GM19035 (cell line): Measurements from ENCODE around the gene PWWP2B.
"Not testable (repeated sequence)": the region's sequence is repeated elsewhere in the genome, so short reads cannot be mapped to it uniquely, and the experiment has no call there.

Experiments
- ATAC-seq: cut with Tn5 transposase; IDR thresholded peaks from one replicate; pipeline ENCODE4 v1.9.1; 2021; ENCODE audit not compliant: unreplicated experiment

PWWP2B gene

DNA sequence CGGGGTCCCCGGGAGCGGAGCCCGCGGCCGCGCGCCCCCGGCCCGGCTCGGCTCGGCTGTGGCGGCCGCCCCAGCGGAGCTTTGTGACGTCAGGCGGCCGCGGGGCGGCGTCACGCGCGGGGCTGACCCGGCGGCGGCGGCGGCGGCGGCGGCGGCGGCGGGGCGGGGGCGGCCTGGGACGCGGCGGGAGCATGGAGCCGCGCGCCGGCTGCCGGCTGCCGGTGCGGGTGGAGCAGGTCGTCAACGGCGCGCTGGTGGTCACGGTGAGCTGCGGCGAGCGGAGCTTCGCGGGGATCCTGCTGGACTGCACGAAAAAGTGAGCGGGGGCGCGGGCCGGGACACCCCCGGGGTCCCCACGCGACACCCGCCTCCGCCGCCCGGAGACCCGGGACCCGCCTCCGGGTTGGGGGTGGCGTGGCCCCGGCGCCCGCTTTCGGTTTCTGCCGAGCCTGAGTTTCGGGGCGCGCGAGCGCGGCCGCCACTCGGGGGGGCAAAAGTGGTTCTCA, at the start of gene PWWP2B:
TSS of gene PWWP2B (plus strand) at position 165 of the 506 bp plus-strand sequence. CDS start at position 192, 27 bp downstream.
- peak; percentile 48 for ATAC-seq

DNA sequence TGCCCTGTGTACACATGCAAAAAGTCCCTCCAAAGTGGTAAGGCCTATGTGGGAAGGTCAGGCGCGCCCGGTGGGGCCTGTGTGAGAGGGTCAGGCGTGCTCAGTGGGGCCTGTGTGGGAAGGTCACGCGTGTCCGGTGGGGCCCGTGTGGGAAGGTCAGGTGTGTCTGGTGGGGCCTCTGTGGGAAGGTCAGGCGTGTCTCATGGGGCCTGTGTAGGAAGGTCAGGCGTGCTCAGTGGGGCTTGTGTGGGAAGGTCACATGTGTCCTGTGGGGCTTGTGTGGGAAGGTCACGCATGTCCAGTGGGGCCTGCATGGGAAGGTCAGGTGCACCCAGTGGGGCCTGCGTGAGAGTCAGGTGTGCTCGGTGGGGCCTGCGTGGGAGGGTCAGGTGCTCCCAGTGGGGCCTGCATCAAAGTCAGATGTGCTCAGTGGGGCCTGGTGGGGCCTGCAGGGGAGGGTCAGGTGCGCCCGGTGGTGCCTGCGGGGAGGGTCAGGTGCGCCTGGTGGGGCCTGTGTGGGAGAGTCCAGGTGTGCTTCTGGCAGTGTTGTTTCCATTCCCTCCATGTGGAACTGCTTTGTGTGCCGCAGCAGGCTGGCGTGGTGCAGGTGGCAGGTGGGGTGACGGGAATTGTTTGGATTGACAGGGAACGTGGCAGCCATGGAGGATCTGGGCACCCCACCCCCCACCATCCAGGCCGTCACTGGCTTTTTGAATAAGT, 49.6 kb upstream of the PWWP2B start:
- ATAC-seq: no peak

DNA sequence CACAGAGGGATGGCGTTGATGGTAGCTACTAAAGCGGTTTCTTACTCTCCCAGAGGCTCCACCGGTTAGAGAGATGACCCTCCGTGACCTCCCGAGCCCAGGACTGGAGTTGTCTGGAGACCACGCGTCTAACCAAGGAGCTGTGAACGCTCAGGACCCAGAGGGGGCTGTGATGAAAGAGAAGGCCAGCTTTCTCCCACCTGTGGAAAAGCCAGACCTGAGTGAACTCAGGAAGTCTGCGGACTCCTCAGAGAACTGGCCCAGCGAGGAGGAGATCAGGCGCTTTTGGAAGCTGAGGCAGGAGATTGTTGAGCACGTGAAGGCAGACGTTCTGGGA, 49.1 kb upstream of the PWWP2B start:
- ATAC-seq: no peak

DNA sequence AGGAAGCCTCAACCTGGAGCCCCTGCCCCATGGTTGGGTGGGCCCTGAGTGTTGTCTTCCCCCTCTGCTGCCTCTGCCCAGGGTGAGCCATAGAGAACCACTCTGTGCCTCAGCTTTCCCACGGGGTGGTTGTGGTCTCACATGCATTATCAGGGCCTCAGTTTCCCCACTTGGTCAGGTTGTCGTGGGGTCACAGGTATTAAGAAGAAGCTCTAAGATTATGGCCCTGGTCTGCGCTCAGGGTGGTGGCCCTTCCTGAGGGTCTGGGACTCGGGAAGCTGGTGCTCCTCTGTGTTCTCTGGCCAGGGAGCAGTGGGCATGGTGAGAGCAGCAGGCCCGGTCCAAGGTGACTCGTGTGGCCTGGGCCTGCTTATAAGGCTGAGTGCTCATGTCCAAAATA, 47.2 kb upstream of the PWWP2B start:
- no peak for ATAC-seq

DNA sequence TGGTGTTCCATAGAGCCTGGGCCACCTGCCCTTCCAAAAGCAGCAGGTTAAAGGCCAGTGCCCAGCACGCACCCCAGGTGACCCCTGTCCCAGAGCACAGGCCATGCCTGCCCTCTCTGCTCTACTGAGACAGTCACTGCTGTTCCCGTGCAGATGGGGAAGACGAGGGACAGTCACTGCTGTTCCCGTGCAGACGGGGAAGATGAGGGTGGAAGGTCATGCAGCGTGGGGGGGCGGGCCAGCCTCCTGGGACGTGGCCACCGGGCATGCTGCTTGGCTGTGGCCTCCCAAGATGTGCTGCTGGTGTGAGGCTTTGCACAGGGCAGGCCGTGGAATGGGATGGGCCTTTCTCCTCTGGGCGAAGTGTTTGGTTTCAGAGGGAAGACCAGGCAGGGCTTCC, 46.6 kb upstream of the PWWP2B start:
- ATAC-seq: no peak

DNA sequence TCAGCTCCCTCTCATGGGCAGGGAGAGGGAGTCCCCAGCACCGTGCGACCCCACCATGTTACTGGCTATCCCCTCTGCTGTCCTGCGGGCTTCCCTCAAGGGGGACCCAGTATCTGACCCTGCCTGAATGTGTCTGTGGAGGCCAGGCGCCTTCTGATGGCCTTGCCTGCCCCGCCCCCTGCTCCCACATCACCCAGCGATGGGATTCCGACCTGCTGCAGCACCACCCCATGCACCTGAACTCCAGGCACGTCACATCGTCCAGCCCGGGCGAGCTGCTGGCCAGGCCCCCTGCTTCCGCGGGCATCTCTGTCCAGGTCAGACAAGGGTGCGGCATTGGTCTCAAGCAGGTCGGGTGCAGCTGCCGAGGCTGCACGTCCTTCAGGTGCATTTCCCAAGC, 46.1 kb upstream of the PWWP2B start:
- ATAC-seq: no peak

DNA sequence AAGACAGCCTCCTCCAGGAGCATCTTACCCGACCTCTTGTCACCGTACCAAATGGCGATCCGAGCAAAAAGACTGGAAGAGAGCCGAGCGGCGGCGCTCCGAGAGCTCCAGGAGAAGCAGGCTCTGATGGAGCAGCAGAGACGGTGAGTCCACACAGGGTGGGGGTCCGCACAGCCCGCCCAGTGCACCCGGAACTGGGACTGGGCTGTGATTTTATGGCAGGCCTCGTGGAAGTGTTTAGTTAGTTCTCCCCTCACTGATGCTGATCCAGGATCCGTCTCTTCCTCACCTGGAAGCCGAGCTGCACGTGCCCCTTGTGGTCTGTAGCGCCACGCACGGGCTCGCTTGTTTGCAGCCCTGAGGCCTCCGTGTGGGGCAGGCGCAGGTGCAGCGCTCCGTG, 45.4 kb upstream of the PWWP2B start:
- no peak for ATAC-seq

DNA sequence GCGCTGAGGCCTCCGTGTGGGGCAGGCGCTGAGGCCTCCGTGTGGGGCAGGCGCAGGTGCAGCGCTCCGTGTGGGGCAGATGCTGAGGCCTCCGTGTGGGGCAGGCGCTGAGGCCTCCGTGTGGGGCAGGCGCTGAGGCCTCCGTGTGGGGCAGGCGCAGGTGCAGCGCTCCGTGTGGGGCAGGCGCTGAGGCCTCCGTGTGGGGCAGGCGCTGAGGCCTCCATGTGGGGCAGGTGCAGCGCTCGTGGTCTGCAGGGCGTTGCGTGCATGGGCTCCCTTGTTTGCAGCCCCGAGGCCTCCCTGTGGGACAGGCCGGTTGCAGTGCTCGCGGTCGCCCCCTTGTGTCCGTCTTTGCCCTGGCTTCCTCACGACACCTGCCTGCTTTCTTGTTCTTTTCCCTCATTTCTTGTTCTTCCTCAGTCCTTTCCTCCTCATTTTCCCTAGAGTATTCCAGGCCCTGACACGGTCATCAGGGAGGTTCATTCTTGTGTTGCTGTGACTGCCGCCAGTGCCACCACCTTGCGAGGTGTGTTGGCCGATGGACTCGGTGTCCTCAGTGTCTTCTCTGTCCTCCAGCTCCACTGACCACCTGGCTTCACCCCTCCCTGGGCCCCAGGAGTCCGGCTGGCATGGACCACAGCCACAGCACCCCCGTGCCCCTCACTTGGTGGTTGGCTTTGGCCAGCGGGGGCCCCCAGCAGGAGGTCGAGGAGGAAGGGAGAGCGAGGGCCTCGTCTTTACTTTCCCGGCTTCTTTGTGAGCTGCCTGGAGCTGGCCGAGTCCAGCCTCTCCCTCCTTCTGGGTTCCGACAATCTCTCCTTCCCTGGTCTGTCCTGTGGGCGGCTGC, 44.3 kb upstream of the PWWP2B start:
- ATAC-seq: not testable (repeated sequence)

DNA sequence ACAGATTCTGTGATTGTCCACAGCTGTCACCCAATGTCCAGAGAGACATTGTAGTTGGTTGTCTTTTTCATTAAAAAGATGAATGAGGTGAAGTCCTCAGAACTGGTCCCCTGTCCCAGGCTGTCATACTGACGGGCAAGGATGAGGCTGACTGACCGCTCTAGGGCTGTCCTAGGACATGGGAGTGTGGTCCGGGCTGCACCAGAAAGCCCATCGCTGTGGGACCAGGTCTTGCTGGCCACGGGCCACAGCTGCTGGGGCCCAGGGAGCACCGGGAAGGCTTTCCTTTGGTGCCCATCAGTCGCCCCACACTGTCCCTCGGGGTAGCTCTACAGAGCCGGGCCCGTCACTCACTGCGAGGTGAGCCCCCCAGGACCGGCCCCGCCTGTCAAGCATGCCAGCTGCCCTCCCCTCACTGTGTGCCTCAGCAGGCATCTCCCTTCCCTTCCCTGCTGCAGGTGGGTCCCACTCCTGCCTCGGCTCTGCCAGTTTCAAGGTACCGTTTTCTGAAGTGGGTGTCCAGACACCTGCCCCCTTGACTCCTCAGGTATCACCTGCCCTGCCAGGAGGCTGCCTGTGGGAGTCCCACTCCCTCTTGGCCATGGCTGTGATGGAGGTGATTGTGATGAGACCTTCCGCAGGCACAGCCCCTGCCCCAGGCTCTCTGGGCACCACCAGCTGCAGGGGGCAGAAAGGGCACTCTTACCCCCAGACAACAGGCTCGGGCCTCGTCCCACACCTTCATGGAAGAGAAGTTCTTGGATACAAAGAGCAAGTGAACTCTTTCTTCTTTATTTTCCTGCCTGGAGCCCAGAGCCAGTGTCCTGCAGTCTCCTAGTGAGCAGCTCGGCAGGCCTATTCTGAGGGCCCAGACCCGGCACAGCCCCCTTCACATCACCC, 43.3 kb upstream of the PWWP2B start:
- ATAC-seq: no peak

DNA sequence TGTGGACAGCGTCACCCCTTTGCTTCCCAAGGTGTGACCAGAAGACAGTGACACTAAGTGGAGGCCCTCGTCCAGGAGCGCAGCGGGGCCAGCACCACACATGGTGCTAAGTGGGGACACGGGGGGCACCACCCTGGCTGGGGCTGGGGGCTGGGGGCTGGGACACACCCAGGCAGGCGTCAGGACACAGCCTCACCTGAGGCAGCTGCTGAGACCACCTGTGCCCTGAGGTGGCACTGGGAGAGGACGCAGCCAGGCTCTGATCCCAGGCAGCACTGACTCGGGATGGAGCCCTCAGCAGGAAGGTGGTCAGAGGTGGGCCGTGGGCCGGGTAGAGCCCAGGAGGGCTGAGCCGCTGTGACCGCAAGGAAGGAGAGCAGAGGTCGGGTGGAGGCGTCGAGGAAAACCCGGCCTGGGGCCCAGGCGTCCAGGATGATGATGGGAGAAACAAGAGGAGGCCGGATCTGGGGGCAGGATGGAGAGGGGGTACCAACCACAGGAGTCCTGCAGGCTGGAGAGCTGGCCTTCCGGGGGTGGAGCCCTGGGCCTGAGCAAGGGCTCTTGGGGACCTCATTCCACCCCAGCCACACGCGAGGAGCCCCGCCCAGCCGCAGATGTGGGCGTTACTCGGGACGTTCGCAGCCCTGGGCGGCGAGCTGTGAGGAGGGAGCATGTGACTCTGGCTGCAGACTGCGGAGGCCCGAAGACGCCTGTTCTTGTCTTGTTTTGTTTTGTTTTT, 42.5 kb upstream of the PWWP2B start:
- no peak for ATAC-seq

DNA sequence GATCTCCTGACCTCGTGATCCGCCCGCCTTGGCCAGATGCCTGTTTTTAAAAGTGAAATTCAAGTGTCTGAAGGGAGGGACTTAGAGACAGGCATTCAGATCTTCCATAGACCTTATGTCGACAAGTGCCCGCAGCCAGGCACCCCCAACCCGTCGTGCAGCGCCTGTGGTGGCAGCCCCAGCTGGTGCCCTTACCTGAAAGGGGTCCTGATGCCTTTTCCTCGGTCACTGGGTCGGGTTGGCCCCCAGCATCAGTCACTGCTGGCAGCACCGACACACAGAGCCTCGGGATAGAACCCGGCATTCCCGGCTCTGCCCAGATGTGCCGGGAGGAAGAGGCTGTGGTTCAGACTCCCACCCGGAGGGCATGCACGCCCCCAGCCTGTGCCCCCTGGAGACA, 41.7 kb upstream of the PWWP2B start:
- no peak for ATAC-seq

DNA sequence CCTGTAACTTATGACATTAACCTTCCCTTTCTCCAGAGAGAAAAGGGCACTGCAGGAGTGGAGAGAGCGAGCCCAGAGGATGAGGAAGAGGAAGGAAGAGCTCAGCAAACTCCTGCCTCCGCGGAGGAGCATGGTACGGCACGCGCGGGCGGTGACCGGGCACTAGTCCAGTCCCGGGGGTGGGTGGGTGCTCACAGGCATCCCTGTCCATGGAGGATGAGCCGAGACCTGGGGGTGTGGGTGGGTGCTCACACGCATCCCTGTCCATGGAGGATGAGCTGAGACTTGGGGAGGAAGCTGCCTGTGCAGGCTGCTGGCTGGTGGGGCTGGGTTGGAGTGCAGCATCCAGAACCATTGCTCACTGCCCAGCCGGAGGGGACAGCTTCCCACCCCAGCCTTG, 41.2 kb upstream of the PWWP2B start:
- ATAC-seq: no peak

DNA sequence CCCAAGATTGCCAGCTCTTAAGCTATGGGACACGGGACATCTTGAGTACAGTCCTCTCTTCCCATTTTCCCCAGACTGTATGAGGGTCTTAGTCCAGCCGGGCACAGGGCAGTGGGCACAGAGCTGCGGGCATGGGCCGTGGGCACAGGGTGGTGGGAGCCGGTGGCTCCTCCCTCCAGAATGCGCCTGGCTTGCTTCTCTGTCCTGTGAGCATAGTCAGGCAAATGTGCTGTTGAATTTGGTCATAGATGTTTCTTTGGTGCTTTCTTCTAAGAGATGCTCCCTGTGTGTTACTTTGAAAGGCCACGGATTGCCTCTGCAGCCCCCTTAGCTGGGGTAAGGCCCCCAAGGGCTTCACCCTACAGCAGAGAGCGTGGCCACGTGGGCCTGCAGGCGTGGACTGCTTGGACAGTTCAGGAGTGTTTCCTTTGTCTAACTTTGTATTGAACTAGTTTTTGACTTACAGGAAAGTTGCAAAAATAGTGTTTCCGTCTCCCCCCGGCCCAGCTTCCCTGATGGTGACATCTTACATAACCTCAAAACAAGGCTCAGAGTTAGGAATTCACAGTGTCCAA, 40.3 kb upstream of the PWWP2B start:
- no peak for ATAC-seq

DNA sequence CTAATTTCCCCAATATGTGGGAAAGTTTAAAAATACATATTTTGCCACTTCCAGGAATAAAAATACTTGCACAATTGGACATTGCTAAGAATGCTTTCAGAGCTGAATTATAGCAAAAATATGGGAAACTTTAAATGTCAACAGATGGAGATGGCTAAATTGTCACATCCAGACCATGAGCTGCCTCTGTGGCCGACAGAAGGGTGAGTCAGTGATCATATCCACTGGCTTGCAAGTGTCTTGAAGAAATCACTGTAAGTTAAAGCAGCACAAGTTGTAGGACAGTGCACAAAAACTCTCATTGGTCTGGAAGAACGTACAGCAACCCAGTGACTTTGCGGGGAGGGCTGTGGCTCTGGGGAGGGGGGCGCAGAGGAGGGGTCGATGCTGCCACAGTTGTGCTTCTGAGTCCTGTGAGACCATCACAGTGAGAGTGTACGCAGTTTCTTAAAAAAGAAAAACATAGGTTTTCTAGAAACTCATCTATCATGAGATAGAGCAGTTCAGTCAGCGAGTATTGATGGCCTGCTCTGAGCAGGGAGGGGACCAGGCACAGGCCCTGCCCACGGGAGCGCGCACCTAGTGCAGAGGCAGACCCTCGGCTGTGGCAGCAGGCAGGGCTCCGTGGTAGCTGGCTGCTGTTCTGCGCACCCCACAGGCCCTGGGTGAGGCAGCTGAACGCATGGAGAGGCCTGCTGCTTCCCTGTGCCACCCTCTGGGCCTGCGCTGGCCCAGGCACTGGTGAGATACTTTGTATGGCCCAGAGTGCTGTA, 39.5 kb upstream of the PWWP2B start:
- no peak for ATAC-seq

DNA sequence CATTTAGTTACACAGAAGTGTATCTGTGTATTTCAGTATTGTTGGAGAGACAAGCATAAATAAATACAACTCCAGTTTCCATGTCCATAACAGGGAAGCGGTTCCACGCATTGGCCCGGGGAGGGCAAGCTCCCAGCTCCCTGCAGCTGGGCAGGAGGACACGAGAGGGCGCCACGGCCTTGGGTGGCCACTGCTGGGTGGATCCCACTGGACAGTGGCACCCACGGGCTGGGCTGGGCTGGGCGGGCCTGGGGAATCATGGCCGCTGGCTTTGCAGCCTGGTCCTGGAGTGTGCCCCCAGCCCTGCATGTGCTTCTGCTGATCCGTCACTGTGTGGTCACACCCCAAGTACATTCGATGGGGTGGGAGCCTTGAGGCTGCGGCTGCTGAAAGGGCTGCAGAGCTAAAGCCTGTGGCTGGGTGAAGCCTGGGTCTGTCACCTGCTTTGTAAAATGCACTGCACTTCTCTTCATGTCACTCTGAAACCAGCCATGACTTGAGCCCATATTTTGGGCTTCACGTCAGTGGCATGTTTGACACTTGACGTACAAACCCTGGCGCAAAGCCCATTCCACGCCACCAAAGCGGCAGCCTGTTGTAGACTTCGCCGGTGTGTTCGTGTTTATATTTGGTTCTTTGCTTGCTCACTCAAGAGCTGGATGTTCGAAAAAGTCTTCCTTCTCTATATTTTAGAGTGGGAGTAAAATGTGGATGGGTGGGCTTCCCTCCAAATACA, 37.5 kb upstream of the PWWP2B start:
- ATAC-seq: no peak

DNA sequence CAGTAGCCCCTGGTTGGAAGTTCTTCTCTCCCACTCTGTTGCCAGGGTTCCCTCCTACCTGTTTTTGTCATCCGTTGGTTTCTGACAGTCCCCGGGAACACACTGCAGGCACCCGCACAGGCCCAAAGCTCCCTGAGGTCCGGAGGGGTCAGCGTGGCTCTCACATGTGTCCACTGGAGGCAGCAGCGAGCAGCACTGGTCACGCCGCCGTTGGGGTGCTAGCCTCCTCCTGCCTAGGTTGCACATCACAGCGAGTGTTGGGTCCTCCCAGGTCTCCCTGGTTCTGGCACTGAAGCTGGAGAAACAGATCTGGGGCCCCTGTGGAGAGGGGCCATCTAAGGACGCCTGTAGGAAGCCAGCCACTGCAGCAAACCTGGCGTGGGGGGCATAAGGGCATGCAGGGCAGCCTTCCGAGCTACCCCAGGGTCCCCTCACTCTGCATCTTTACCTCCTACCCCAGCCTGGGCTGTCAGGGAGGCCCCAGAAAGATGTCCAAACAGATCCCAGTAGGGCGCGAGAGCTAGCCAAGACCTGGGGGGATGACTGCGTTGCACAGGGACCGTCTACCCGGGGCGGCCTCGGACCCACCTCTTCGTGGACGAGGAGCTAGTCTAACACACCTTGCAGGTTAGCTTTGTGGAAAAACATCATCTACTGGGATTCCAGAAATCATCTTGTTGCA, 36.1 kb upstream of the PWWP2B start:
- ATAC-seq: no peak

DNA sequence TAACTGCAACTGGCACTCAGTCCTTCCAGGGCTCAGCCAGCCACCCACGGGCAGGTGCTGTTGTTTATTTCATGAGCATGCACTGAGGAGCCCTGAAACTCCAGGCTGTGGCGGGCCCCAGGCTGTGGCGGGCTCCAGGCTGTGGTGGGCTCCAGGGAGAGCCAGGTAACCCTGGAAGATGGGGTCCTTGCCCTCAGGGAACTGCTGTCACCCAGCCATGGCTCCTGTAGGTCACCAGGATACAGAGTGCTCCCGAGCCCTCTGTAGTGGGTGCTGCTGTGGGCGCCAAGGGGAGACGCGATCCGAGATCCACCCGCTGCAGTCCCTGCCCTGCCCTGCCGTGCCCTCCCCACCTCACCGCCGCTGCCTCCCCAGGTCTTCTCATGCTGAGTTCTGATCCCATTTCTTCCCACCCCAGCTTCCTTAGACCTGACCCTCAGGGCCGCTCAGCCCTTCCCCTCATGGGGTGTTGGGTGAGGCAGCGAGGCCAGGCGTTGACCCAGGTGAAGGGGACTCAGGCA, 35.4 kb upstream of the PWWP2B start:
- no peak for ATAC-seq

DNA sequence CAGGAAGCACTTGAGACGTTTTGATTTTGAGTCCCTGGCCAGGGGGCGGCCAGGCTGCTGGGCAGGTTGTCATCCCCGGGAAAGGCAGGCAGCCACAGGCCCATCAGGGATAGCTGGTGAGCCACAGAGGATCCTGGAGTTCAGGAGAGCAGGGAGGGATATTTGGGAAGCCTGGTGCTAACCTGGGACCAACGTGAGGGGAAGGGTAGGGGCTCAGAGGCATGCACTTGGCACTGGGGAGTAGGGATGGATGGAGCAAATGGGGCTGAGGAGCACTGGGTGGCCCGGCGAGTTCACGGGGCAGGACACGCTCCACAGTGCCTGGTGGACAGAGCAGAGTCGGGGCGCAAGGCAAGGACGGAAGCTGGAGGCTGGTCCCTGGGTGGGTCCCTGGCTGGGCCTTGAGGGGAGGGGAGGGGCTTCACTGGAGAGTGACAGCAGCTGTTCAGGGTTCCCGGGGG, 34.8 kb upstream of the PWWP2B start:
- no peak for ATAC-seq
